ENCODE data around the gene SPRY4.
A peak's percentile ranks its signal among the peaks of the same experiment; 100 is the strongest.

SPRY4 gene

DNA sequence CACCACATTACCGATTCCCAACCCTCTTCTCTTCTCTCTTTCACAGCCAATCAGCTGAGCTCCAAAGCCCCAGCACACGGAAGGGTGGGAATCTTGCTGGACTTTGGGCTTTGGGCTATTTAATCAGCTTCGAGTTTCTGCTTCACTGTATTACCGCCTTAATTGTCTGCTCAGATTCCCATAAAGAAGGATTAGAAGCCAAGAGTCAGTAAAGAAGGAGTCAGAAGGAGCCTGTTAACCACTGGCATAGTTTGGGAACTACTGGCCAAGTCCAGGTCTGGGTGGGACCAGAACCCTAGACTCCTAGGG is 4.4 kb downstream of the SPRY4 start:
- Histone ChIP-seq H3K23ac (ENCODE audit: low read length) (no peak overlapping the region), H3K79me1 (ENCODE audit: low read length) (peaks cover 19% of the 10 kb centered on the region), H3K27me3 (ENCODE audit: insufficient read depth, low read length) (no peaks in the 10 kb centered on the region), H4K91ac (ENCODE audit: low read depth, low read length) (no peak overlapping the region), H3K27ac (ENCODE audit: low read depth, low read length) (no peak overlapping the region), H3K14ac (ENCODE audit: low read length) (no peak overlapping the region), H2AK5ac (ENCODE audit: low read length) (no peak overlapping the region), H2BK120ac (ENCODE audit: insufficient read depth, low read length, poor library complexity) (no peak overlapping the region), H2AFZ (ENCODE audit: insufficient read depth, low read length, poor library complexity) (no peak overlapping the region), H3K4me3 (ENCODE audit: low read depth, low read length) (no peak overlapping the region), H2BK5ac (ENCODE audit: low read depth, low read length, poor library complexity) (no peak overlapping the region), H3K36me3 (ENCODE audit: control insufficient read depth in 1 of 2, insufficient read depth in 2 of 2, low read length in 2 of 2) (peaks cover 5 to 9% of the 10 kb centered on the region in 2 experiments), H3K4me2 (ENCODE audit: low read length) (peak overlapping the region; percentile 25), H3K79me2 (ENCODE audit: control insufficient read depth, insufficient read depth, low read length, poor library complexity) (peaks cover 25% of the 10 kb centered on the region), H3K4me1 (ENCODE audit: control insufficient read depth in 1 of 2, insufficient read depth in 2 of 2, low read length in 2 of 2) (peaks cover 13 to 34% of the 10 kb centered on the region in 2 experiments), H2BK12ac (ENCODE audit: low read length) (no peak overlapping the region), H3K9ac (ENCODE audit: low read length) (no peak overlapping the region), H3K9me3 (ENCODE audit: insufficient read depth, low read depth, low read length) (no peaks in the 10 kb centered on the region), H3K4ac (ENCODE audit: low read depth, low read length) (peak overlapping the region; percentile 13), H3K18ac (ENCODE audit: low read length) (no peak overlapping the region), H4K12ac (ENCODE audit: low read depth, low read length) (no peak overlapping the region), H4K8ac (ENCODE audit: low read depth, low read length) (no peak overlapping the region)
- WGBS (ENCODE audit: extremely low coverage, insufficient coverage, insufficient read length) = no CpG with 5 or more reads among the region's 4 CpGs
- DNase-seq = no peak

DNA sequence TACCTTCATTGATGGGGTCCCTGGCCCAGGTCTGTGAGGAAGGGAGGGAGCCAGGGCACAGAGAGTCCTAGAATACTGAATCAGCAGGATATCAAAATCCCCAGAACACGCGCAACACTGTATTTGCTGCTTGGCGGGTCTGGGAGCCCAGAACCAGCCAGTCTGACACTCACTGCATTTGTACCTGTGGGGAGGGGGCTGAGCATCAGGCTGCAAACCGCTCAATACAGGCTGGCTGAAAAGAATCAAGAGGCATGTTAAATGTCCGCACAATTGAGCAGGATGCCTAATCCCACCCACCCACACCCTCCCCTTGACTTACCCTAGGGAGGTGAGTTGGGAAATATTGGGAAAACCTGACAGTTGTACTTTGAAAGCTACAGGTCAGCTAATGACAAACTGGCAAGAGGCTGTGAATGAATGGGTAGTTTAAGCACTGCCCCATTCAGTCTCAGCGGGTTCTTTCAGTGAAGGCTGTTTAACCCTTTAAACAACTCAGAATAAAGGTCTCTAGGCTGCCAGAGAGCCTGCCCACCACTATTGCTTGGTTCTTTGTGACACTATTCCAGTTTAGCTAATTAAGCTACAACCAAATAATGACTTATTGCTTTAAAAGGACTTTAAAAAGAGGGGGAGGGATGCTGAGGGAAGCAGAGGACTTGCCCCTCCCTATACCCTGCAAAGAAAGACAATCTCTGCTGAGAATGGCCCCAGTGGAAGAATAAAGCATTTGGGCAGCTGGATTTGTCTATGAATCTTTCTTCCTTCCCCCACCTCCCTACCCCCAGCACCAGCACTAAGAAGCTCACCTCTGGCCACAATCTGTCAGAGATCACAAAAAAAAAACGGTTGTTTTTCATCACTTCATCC is 5.0 kb downstream of the SPRY4 start:
- peaks cover 6 to 10% of the 10 kb centered on the region in 2 experiments for H3K36me3 ChIP-seq (ENCODE audit: control insufficient read depth in 1 of 2, insufficient read depth in 2 of 2, low read length in 2 of 2)
- no CpG with 5 or more reads among the region's 7 CpGs for WGBS (ENCODE audit: extremely low coverage, insufficient coverage, insufficient read length)
- H3K4ac ChIP-seq (ENCODE audit: low read depth, low read length) = peak overlapping the region; percentile 68

DNA sequence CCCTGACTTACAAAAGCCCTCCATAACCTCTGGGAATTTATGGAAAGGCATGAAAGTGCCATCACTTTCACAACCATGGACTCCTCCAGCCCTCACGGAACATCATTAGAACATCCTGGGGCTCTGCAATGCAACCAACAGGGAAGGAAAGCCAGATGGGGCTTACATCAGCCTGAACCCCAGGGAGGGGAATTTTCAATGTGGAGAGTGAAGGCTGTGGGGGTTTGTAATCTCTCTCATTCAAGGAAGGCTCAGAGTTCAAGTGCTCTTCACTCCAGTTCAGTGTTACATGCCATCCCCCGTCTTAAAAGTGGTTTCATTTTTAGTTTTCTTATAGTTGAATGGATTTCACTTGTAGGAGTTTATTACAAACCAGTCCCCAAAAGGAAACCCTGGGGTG is 5.7 kb downstream of the SPRY4 start:
- no peak for DNase-seq
- H4K8ac ChIP-seq (ENCODE audit: low read depth, low read length) = no peak overlapping the region
- no peak overlapping the region for H4K12ac ChIP-seq (ENCODE audit: low read depth, low read length)
- H3K79me2 ChIP-seq (ENCODE audit: control insufficient read depth, insufficient read depth, low read length, poor library complexity) = peaks cover 17% of the 10 kb centered on the region
- no peak overlapping the region for H3K4me3 ChIP-seq (ENCODE audit: low read depth, low read length)
- no peak overlapping the region for H2AK5ac ChIP-seq (ENCODE audit: low read length)
- no peak overlapping the region for H2AFZ ChIP-seq (ENCODE audit: insufficient read depth, low read length, poor library complexity)
- no peak overlapping the region for H3K14ac ChIP-seq (ENCODE audit: low read length)
- H4K91ac ChIP-seq (ENCODE audit: low read depth, low read length) = no peak overlapping the region
- H3K27ac ChIP-seq (ENCODE audit: low read depth, low read length) = no peak overlapping the region
- no peak overlapping the region for H2BK120ac ChIP-seq (ENCODE audit: insufficient read depth, low read length, poor library complexity)
- no peak overlapping the region for H3K4me2 ChIP-seq (ENCODE audit: low read length)
- H3K18ac ChIP-seq (ENCODE audit: low read length) = no peak overlapping the region
- H3K4me1 ChIP-seq (ENCODE audit: control insufficient read depth in 1 of 2, insufficient read depth in 2 of 2, low read length in 2 of 2) = peaks cover 16 to 35% of the 10 kb centered on the region in 2 experiments
- peak overlapping the region; percentile 68 for H3K4ac ChIP-seq (ENCODE audit: low read depth, low read length)
- peaks cover 10% of the 10 kb centered on the region for H3K79me1 ChIP-seq (ENCODE audit: low read length)
- H2BK5ac ChIP-seq (ENCODE audit: low read depth, low read length, poor library complexity) = no peak overlapping the region
- no peak overlapping the region for H3K9ac ChIP-seq (ENCODE audit: low read length)
- H3K36me3 ChIP-seq (ENCODE audit: control insufficient read depth in 1 of 2, insufficient read depth in 2 of 2, low read length in 2 of 2) = peaks cover 13 to 17% of the 10 kb centered on the region in 2 experiments
- H3K9me3 ChIP-seq (ENCODE audit: insufficient read depth, low read depth, low read length) = no peaks in the 10 kb centered on the region
- WGBS (ENCODE audit: extremely low coverage, insufficient coverage, insufficient read length) = no CpG with 5 or more reads among the region's 2 CpGs
- no peak overlapping the region for H2BK12ac ChIP-seq (ENCODE audit: low read length)
- no peaks in the 10 kb centered on the region for H3K27me3 ChIP-seq (ENCODE audit: insufficient read depth, low read length)
- no peak overlapping the region for H3K23ac ChIP-seq (ENCODE audit: low read length)

More for the DNA sequence above, 5.0 kb downstream of the SPRY4 start:
- Histone ChIP-seq H4K8ac (ENCODE audit: low read depth, low read length) (no peak overlapping the region), H2AFZ (ENCODE audit: insufficient read depth, low read length, poor library complexity) (no peak overlapping the region), H3K79me1 (ENCODE audit: low read length) (peaks cover 16% of the 10 kb centered on the region), H2BK120ac (ENCODE audit: insufficient read depth, low read length, poor library complexity) (no peak overlapping the region), H3K23ac (ENCODE audit: low read length) (no peak overlapping the region), H3K9me3 (ENCODE audit: insufficient read depth, low read depth, low read length) (no peaks in the 10 kb centered on the region), H4K91ac (ENCODE audit: low read depth, low read length) (no peak overlapping the region), H3K27ac (ENCODE audit: low read depth, low read length) (no peak overlapping the region), H2BK5ac (ENCODE audit: low read depth, low read length, poor library complexity) (no peak overlapping the region), H3K4me3 (ENCODE audit: low read depth, low read length) (no peak overlapping the region), H3K79me2 (ENCODE audit: control insufficient read depth, insufficient read depth, low read length, poor library complexity) (peaks cover 23% of the 10 kb centered on the region), H2AK5ac (ENCODE audit: low read length) (no peak overlapping the region), H3K4me2 (ENCODE audit: low read length) (no peak overlapping the region), H4K12ac (ENCODE audit: low read depth, low read length) (no peak overlapping the region), H3K27me3 (ENCODE audit: insufficient read depth, low read length) (no peaks in the 10 kb centered on the region), H2BK12ac (ENCODE audit: low read length) (no peak overlapping the region), H3K4me1 (ENCODE audit: control insufficient read depth in 1 of 2, insufficient read depth in 2 of 2, low read length in 2 of 2) (peaks cover 13 to 32% of the 10 kb centered on the region in 2 experiments), H3K18ac (ENCODE audit: low read length) (no peak overlapping the region), H3K9ac (ENCODE audit: low read length) (no peak overlapping the region), H3K14ac (ENCODE audit: low read length) (no peak overlapping the region)
- DNase-seq = no peak

DNA sequence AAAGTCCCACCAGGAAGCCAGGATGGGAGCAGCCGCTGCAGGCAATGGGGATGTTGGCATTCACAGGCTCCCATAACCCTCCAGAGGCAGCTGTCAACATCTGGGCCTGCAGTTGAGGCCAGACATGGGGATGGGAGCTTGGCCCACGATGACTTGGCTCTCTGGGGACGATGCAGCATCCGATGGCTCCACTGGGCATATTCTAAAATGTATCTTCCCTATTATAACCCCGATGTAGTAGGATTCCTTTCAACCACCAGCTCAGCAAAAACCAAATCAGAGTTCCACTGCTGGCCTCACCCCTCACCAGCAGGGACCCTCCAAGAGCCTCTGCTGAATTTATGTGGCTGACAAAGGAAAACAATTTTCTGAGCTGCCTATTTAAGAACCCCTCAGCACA is 7.1 kb downstream of the SPRY4 start:
- no peaks in the 10 kb centered on the region for H3K27me3 ChIP-seq (ENCODE audit: insufficient read depth, low read length)
- no peak overlapping the region for H3K4me3 ChIP-seq (ENCODE audit: low read depth, low read length)
- WGBS (ENCODE audit: extremely low coverage, insufficient coverage, insufficient read length) = no CpG with 5 or more reads among the region's 5 CpGs
- H3K9ac ChIP-seq (ENCODE audit: low read length) = no peak overlapping the region
- no peak overlapping the region for H4K91ac ChIP-seq (ENCODE audit: low read depth, low read length)
- H3K23ac ChIP-seq (ENCODE audit: low read length) = no peak overlapping the region
- H3K79me2 ChIP-seq (ENCODE audit: control insufficient read depth, insufficient read depth, low read length, poor library complexity) = peaks cover 8% of the 10 kb centered on the region
- H3K4me1 ChIP-seq (ENCODE audit: control insufficient read depth in 1 of 2, insufficient read depth in 2 of 2, low read length in 2 of 2) = peaks cover 9 to 23% of the 10 kb centered on the region in 2 experiments
- no peak overlapping the region for H4K8ac ChIP-seq (ENCODE audit: low read depth, low read length)
- H2BK120ac ChIP-seq (ENCODE audit: insufficient read depth, low read length, poor library complexity) = no peak overlapping the region
- H3K79me1 ChIP-seq (ENCODE audit: low read length) = no peaks in the 10 kb centered on the region
- H3K18ac ChIP-seq (ENCODE audit: low read length) = no peak overlapping the region
- peak overlapping the region; percentile 19 for H3K4ac ChIP-seq (ENCODE audit: low read depth, low read length)
- no peak for DNase-seq
- no peak overlapping the region for H4K12ac ChIP-seq (ENCODE audit: low read depth, low read length)
- peaks cover 22 to 26% of the 10 kb centered on the region in 2 experiments for H3K36me3 ChIP-seq (ENCODE audit: control insufficient read depth in 1 of 2, insufficient read depth in 2 of 2, low read length in 2 of 2)
- H3K4me2 ChIP-seq (ENCODE audit: low read length) = no peak overlapping the region
- no peak overlapping the region for H2AFZ ChIP-seq (ENCODE audit: insufficient read depth, low read length, poor library complexity)
- no peak overlapping the region for H2BK12ac ChIP-seq (ENCODE audit: low read length)
- no peak overlapping the region for H3K14ac ChIP-seq (ENCODE audit: low read length)
- no peak overlapping the region for H2BK5ac ChIP-seq (ENCODE audit: low read depth, low read length, poor library complexity)
- no peak overlapping the region for H3K27ac ChIP-seq (ENCODE audit: low read depth, low read length)
- no peak overlapping the region for H2AK5ac ChIP-seq (ENCODE audit: low read length)
- no peaks in the 10 kb centered on the region for H3K9me3 ChIP-seq (ENCODE audit: insufficient read depth, low read depth, low read length)
